SU-DHL-6 (cell line): ENCODE measurements around the gene ATG3.

Experiments used
- EZH2phosphoT487 ChIP-seq: fragments of 200-600 bp; sonication (generic), shearing (Covaris generic); conservative IDR thresholded peaks from 2 replicates; pipeline ENCODE4 v1.6.1; 2018; ENCODE audit warnings: mild to moderate bottlenecking, antibody characterized with exemption, low read length, moderate library complexity, mixed read lengths
- TF ChIP-seq, protein P1 (sequence below): fragments of 200-600 bp; sonication (generic); IDR thresholded peaks from one replicate; pipeline ENCODE4 v1.5.1; 2017; ENCODE audit warnings: antibody characterized with exemption, mild to moderate bottlenecking, low read length, moderate library complexity; ENCODE audit not compliant: insufficient read depth, poor library complexity, severe bottlenecking

DNA sequence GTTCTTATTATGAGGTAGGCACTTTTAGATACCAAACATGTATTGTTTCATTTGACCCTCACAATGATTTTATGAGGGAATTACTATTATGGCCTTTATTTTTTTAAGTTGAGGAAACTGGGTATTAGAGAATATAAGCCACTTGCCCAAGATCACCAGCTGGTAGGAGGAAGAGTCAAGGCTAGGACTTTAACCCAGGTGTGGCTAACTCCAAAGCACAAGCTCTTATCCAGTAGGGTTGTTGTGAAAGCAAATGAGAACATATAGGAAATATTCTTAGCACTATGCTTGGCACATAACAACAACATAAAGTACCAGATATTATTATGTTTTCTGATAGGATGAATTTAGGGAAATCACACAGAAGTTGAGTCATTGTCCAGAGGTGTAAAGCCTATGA is 70.4 kb downstream of the ATG3 start:
- TF ChIP-seq, protein P1, sequence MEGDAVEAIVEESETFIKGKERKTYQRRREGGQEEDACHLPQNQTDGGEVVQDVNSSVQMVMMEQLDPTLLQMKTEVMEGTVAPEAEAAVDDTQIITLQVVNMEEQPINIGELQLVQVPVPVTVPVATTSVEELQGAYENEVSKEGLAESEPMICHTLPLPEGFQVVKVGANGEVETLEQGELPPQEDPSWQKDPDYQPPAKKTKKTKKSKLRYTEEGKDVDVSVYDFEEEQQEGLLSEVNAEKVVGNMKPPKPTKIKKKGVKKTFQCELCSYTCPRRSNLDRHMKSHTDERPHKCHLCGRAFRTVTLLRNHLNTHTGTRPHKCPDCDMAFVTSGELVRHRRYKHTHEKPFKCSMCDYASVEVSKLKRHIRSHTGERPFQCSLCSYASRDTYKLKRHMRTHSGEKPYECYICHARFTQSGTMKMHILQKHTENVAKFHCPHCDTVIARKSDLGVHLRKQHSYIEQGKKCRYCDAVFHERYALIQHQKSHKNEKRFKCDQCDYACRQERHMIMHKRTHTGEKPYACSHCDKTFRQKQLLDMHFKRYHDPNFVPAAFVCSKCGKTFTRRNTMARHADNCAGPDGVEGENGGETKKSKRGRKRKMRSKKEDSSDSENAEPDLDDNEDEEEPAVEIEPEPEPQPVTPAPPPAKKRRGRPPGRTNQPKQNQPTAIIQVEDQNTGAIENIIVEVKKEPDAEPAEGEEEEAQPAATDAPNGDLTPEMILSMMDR = no peak
- TF ChIP-seq EZH2phosphoT487 = no peak
